Endothelial cell of umbilical vein (primary cell): ENCODE results near the gene PPP2R3C. TPM values are rescaled to one million over a fixed set of nuclear protein-coding genes. Genes with fewer than 3 reads are reported as not detected.
A peak's percentile ranks its signal among the peaks of the same experiment; 100 is the strongest.

Source experiments
- BruUV-seq: library from RNA; stranded (reverse); fragments of 400-500 nt; replicated peaks from 2 replicates; lab custom pipeline; 2021; lab: Mats Ljungman, UMichigan
- CTCF ChIA-PET: fragments of 300-600, 350-600 bp; sonication (Branson Sonifier 250); formaldehyde crosslinking; loops from one replicate; lab custom pipeline; 2021; ENCODE audit warnings: antibody characterized with exemption, inconsistent platforms; lab: Charles Lee
- POLR2A ChIA-PET: fragments of 300-600, 350-600 bp; sonication (Branson Sonifier 250); formaldehyde crosslinking; loops from one replicate; lab custom pipeline; 2021; ENCODE audit warnings: antibody characterized with exemption, inconsistent platforms; lab: Charles Lee
- DNase-seq: peaks from one replicate; pipeline ENCODE4 v3.0.0-alpha.2; 2011; ENCODE audit warnings: low read depth, low spot score
- FAIRE-seq: peaks from 2 replicates; lab custom pipeline; 2011; peaks lifted over from hg19 to GRCh38; lab: Jason Lieb, UNC
- H2AFZ ChIP-seq: 2 replicates; pipeline ENCODE4 v1.6.0; 2012; ENCODE audit warnings: low read depth, low read length, control low read depth, inconsistent platforms
- H3K27ac ChIP-seq: 2 replicates; pipeline ENCODE4 v1.5.1; 2011; ENCODE audit warnings: low read depth, mild to moderate bottlenecking, control low read depth, low read length, moderate library complexity; ENCODE audit not compliant: insufficient read depth
- H3K27me3 ChIP-seq, 2 experiments: 2 replicates each; pipeline versions ENCODE4 v1.6.0 to v1.6.1; 2011; ENCODE audit warnings: low read length in 2 of 2, mixed read lengths in 1 of 2; ENCODE audit not compliant: control insufficient read depth in 2 of 2, insufficient read depth in 2 of 2
- H3K36me3 ChIP-seq, 2 experiments: 2 replicates in 1 of 2; 3 replicates in 1 of 2; pipeline ENCODE4 v1.5.1; 2011; ENCODE audit warnings: low read length in 2 of 2, mild to moderate bottlenecking in 1 of 2, moderate library complexity in 1 of 2; ENCODE audit not compliant: control insufficient read depth in 2 of 2, insufficient read depth in 2 of 2; ENCODE audit errors: extremely low read depth in 1 of 2
- H3K4me1 ChIP-seq: 3 replicates; pipeline ENCODE4 v1.5.1; 2011; ENCODE audit warnings: mild to moderate bottlenecking, low read length; ENCODE audit not compliant: control insufficient read depth, insufficient read depth; ENCODE audit errors: extremely low read depth
- H3K4me2 ChIP-seq: 2 replicates; pipeline ENCODE4 v1.6.1; 2011; ENCODE audit warnings: low read length, control low read depth, mixed read lengths; ENCODE audit not compliant: insufficient read depth
- H3K4me3 ChIP-seq, 3 experiments: fragments of 200-600 bp in 1 of 3; sonication (generic), shearing (Covaris generic) in 1 of 3; replicated peaks in 1 of 3; 2 replicates each; pipeline ENCODE4 v1.5.1; 2011 to 2016; ENCODE audit warnings: control low read depth in 3 of 3, low read length in 3 of 3, mild to moderate bottlenecking in 2 of 3, inconsistent platforms in 1 of 3, low read depth in 1 of 3, moderate library complexity in 1 of 3; ENCODE audit not compliant: insufficient read depth in 1 of 3
- H3K79me2 ChIP-seq: 2 replicates; pipeline ENCODE4 v1.6.0; 2012; ENCODE audit warnings: low read length, inconsistent platforms; ENCODE audit not compliant: control insufficient read depth, insufficient read depth
- H3K9ac ChIP-seq: replicated peaks from 2 replicates; pipeline ENCODE3; 2011; ENCODE audit warnings: low read length, control low read depth; ENCODE audit not compliant: insufficient read depth; ENCODE audit errors: extremely low read depth
- H3K9me1 ChIP-seq: replicated peaks from 3 replicates; pipeline ENCODE4 v1.6.0; 2011; ENCODE audit warnings: mild to moderate bottlenecking, low read length; ENCODE audit not compliant: control insufficient read depth, insufficient read depth; ENCODE audit errors: extremely low read depth
- H3K9me3 ChIP-seq: replicated peaks from 2 replicates; pipeline ENCODE4 v1.5.1; 2012; ENCODE audit warnings: low read length, inconsistent platforms; ENCODE audit not compliant: control insufficient read depth, insufficient read depth
- H4K20me1 ChIP-seq: replicated peaks from 2 replicates; pipeline ENCODE3; 2011; ENCODE audit warnings: mild to moderate bottlenecking, low read length; ENCODE audit not compliant: control insufficient read depth, insufficient read depth; ENCODE audit errors: extremely low read depth
- CTCF ChIP-seq, 2 donors: IDR thresholded peaks; 1 replicate in 1 of 2; 2 replicates in 1 of 2; pipeline ENCODE4 v1.5.1; 2011; ENCODE audit warnings: low read length in 2 of 2, mild to moderate bottlenecking in 2 of 2, moderate library complexity in 2 of 2, control low read depth in 1 of 2, inconsistent platforms in 1 of 2, low read depth in 1 of 2; ENCODE audit not compliant: insufficient read depth in 1 of 2; ENCODE audit errors: extremely low read depth in 1 of 2
- EZH2 ChIP-seq: IDR thresholded peaks from 2 replicates; pipeline ENCODE4 v1.6.1; 2012; ENCODE audit warnings: borderline replicate concordance, low read depth, mild to moderate bottlenecking, moderate library complexity, low read length, inconsistent platforms; ENCODE audit not compliant: severe bottlenecking
- FOS ChIP-seq: IDR thresholded peaks from 2 replicates; pipeline ENCODE4 v1.6.1; 2011; ENCODE audit warnings: mild to moderate bottlenecking, low read length, moderate library complexity, borderline replicate concordance; ENCODE audit not compliant: insufficient read depth
- GATA2 ChIP-seq: IDR thresholded peaks from 2 replicates; pipeline ENCODE4 v1.7.0; 2011; ENCODE audit warnings: low read depth, mild to moderate bottlenecking, moderate library complexity, mixed read lengths, low read length; ENCODE audit not compliant: insufficient read length, insufficient read depth
- MAX ChIP-seq: IDR thresholded peaks from 2 replicates; pipeline ENCODE4 v1.6.1; 2011; ENCODE audit not compliant: insufficient read depth, insufficient read length
- MYC ChIP-seq: IDR thresholded peaks from one replicate; pipeline ENCODE4 v1.6.1; 2011; ENCODE audit warnings: mild to moderate bottlenecking, low read depth, low read length
- dilution Hi-C: fragments of 300-500 bp; cut with MboI; formaldehyde crosslinking; loops from one replicate; pipeline ENCODE4 v1.15.0; 2019; ENCODE audit warnings: low sequenced_read_pairs; ENCODE audit not compliant: extremely low pct_ligation_motif_present
- intact Hi-C: fragments of 100-400 bp; cut with micrococcal nuclease; formaldehyde crosslinking; loops from one replicate; pipeline ENCODE4 v1.10.0; 2022
- polyA plus RNA-seq, 4 experiments: library from polyadenylated mRNA; depleted of rRNA in 3 of 4; stranded (reverse) in 3 of 4; unstranded in 1 of 4; fragments of >200 nt; gene quantifications; 2 replicates each; pipeline versions ENCODE4 v1.2.1 to v1.2.3, GENCODE V29; 2011 to 2012; ENCODE audit warnings: missing spikeins in 1 of 4
- total RNA-seq: library from RNA; stranded (reverse); gene quantifications from 2 replicates; pipeline ENCODE4 v1.2.3, GENCODE V29; 2021

The PPP2R3C gene
- total and polyA plus RNA-seq, 2 donors (not counting 3 experiments of a cell fraction or from before 2014, with no cell fraction given): 10.2 to 40.6 TPM

GRCh38 chr14:35158951-35159653 lies 37.3 kb upstream of the PPP2R3C start:
- Histone ChIP-seq H3K9me3 (no peaks in the 10 kb centered on the region), H3K9me1 (no peaks in the 10 kb centered on the region), H3K9ac (no peak overlapping the region), H3K36me3 (no peaks in the 10 kb centered on the region), H3K27me3 (no peaks in the 10 kb centered on the region), H3K27ac (peak overlapping the region; percentile 52), H3K4me2 (peak overlapping the region; percentile 85), H4K20me1 (peaks cover 2% of the 10 kb centered on the region), H3K79me2 (no peaks in the 10 kb centered on the region), H3K4me3 (no peak overlapping the region), H2AFZ (no peak overlapping the region), H3K4me1 (peaks cover 31% of the 10 kb centered on the region)
- no TSS peak for BruUV-seq
- DNase-seq (peak; percentile 16), FAIRE-seq (no peak)
- TF ChIP-seq MAX: no peak
- no peak for TF ChIP-seq MYC
- no peak for TF ChIP-seq FOS
- TF ChIP-seq CTCF (IDR thresholded peaks at IDR 0.05; ENCODE audit: extremely low read depth in 1 of 2, insufficient read depth in 1 of 2, low read depth in 1 of 2, low read length in 2 of 2): no peak
- TF ChIP-seq EZH2: no peak
- TF ChIP-seq GATA2: no peak
- CTCF ChIA-PET: interaction anchor here (0.8 to 1.6 kb wide), 3 partner anchors 9 to 56 kb away, joined by 3 to 5 read pairs (median 4); no protein-coding TSS in a partner anchor
- dilution Hi-C loops (no loop called here), intact Hi-C loops (no loop called here)
- POLR2A ChIA-PET: no interaction called here
